Measurements from ENCODE around the gene RPRD1A. TPM values are rescaled to one million over a fixed set of nuclear protein-coding genes. Genes with fewer than 3 reads are reported as not detected.

Gene RPRD1A
- total RNA-seq, 2 experiments from 2014 or later: 33.9 to 35.1 TPM

DNA sequence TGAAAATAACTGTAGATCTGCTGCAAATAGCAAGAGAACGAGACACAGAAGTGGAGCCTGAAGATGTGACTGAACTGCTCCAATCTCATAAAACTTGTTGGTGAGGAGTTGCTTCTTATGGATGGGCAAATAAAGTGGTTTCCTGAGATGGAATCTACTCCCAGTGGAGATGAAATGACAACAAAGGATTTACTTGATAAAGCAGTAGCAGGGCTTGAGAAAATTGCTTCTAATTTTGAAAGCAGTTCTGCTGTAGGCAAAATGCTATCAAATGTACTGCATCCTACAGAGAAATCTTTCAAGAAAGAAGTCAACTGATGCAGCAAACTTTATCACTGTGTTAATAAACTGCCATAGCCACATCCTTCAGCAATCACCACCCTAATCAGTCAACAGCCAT is 44.0 kb downstream of the RPRD1A start:
- Mint-ChIP-seq H3K36me3 (ENCODE audit: low read depth) (peaks cover 15% of the 10 kb centered on the region), H3K4me1 (ENCODE audit: low read depth) (peaks cover 9% of the 10 kb centered on the region), H3K27me3 (ENCODE audit: low read depth) (no peaks in the 10 kb centered on the region), H3K27ac (no peak overlapping the region), H3K9me3 (no peaks in the 10 kb centered on the region), H3K4me3 (no peak overlapping the region)
- CTCF ChIA-PET: no interaction called here
- intact Hi-C loops (cut with micrococcal nuclease): no loop called here
- DNase-seq: no peak

DNA sequence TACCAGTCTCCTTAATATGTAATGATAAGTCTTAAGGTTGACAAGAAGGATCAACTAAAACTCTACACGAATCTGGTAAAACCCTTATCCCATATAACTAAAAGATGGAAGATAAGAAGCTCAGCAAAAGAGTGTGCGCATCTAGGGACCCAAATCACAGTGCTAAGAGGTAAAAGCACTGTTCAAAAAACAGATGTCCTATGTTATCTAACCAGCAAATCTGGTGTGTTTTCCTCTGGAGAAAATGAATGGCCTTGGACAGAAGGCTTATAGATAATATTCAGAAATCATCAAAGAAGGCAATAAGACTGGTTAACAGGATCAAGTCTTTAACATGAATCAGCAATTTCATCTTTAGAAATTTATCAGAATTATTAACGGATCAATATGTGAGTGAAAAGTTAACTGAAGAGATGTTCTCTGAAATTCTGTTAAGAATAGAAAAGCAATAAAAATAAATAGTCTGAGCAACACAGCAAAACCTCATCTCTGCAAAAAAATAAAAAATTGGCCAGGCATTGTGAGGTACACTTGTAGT is 47.1 kb downstream of the RPRD1A start:
- Mint-ChIP-seq H3K27ac (no peak overlapping the region), H3K36me3 (ENCODE audit: low read depth) (peaks cover 3% of the 10 kb centered on the region), H3K27me3 (ENCODE audit: low read depth) (no peaks in the 10 kb centered on the region), H3K4me3 (no peak overlapping the region), H3K9me3 (no peaks in the 10 kb centered on the region), H3K4me1 (ENCODE audit: low read depth) (peaks cover 4% of the 10 kb centered on the region)
- DNase-seq: no peak
- CTCF ChIA-PET: interaction anchor here (1.3 to 1.8 kb wide), 2 partner anchors 76 to 264 kb away, joined by 6 to 10 read pairs; no protein-coding TSS in a partner anchor
- intact Hi-C loops (cut with micrococcal nuclease): no loop called here

DNA sequence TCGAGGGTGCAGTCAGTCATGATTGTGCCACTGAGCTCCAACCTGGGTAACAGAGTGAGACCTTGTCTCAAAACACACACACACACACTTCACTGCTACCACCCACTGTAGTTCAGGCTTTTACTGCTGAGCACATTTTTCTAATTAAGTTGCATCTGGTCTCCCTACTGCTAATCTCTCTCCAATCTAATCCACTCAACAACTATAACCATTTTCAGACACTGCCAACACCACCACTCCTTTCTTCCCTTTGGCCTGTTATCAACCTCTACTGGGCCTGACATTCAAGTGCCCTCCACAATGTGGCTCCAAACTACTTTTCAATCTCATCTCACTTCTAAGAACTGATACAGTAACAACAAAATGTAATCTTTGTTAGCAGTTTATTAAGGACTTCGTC is 50.1 kb downstream of the RPRD1A start:
- H3K4me3 Mint-ChIP-seq: no peak overlapping the region
- no peaks in the 10 kb centered on the region for H3K36me3 Mint-ChIP-seq (ENCODE audit: low read depth)
- intact Hi-C loops (cut with micrococcal nuclease): loop anchor here (1.0 to 10.0 kb wide), 6 partner anchors 79 to 555 kb away; partner anchors contain the start of genes ELP2, MOCOS and SLC39A6
- H3K9me3 Mint-ChIP-seq: no peaks in the 10 kb centered on the region
- CTCF ChIA-PET: interaction anchor here (0.6 to 3.2 kb wide), 24 partner anchors 9 to 271 kb away, joined by 3 to 34 read pairs (median 4); no protein-coding TSS in a partner anchor
- no peak for DNase-seq
- H3K27me3 Mint-ChIP-seq (ENCODE audit: low read depth): no peaks in the 10 kb centered on the region
- no peak overlapping the region for H3K27ac Mint-ChIP-seq
- peaks cover 2% of the 10 kb centered on the region for H3K4me1 Mint-ChIP-seq (ENCODE audit: low read depth)

DNA sequence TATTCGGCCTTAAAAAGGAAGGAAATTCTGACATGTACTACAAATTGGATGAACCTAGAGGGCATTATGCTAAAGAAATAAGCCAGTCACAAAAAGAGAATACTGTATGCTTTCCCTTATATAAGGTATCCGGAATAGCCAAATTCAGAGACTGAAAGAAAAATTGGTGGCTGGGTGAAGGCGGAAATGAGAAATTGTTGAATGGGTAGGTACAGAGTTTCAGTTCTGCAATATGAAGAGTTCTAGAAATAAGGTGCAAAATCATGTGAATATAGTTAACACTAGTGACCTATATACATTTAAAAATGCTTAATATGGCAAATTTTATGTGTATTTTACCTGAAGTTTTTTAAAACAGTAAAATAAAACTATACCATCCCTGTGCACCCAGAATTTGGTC is 51.7 kb downstream of the RPRD1A start:
- Mint-ChIP-seq H3K27me3 (ENCODE audit: low read depth) (no peaks in the 10 kb centered on the region), H3K36me3 (ENCODE audit: low read depth) (no peaks in the 10 kb centered on the region), H3K9me3 (no peaks in the 10 kb centered on the region), H3K27ac (no peak overlapping the region), H3K4me1 (ENCODE audit: low read depth) (peaks cover 2% of the 10 kb centered on the region), H3K4me3 (no peak overlapping the region)
- intact Hi-C loops (cut with micrococcal nuclease): loop anchor here (10.0 kb wide), 1 partner anchor 169 kb away; the partner anchor contains the start of gene MOCOS
- no peak for DNase-seq
- CTCF ChIA-PET: interaction anchor here (1.4 kb wide), 1 partner anchor 10 kb away, joined by 4 read pairs; no protein-coding TSS in a partner anchor

DNA sequence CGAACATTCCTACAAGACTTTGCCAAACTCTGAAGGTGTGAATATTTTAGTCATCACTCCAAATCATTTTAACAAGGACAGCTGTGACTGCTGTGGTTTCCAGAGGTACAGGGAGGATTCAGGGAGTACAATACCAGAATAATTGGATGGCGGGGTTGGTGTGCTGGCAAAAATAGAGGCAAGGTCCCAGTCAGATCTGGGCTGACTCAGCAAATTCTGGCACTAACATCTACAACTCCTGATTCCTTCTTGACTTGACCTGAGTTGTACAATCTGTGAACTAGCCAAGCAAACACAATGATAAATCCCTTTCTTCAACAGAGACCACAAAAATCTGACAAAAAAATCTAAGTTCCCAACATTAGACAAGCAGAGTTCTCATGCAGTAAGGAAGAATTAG is 54.5 kb downstream of the RPRD1A start:
- Mint-ChIP-seq H3K36me3 (ENCODE audit: low read depth) (no peaks in the 10 kb centered on the region), H3K27me3 (ENCODE audit: low read depth) (no peaks in the 10 kb centered on the region), H3K4me3 (no peak overlapping the region), H3K9me3 (no peaks in the 10 kb centered on the region), H3K4me1 (ENCODE audit: low read depth) (peaks cover 2% of the 10 kb centered on the region), H3K27ac (no peak overlapping the region)
- CTCF ChIA-PET: no interaction called here
- DNase-seq: no peak
- intact Hi-C loops (cut with micrococcal nuclease): loop anchor here (10.0 kb wide), 1 partner anchor 172 kb away; the partner anchor contains the start of gene MOCOS

DNA sequence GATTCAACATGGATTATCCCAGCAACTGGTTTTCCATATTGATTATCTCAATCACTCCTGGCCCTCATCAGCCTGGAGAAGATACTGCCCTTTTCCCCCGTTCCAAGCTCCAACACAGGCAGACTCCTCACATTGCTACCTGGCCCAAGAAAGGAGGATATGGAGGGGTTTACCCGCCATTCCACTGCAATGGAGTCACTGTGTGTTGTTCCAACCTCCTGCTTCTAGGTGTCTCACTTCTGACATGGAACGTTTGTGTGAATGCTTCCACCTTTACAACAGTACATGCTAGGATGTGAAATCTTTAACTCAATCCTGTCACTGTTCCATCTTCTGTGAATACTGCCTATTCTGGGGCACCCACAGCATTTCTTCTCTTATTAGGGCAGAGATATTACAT is 58.1 kb downstream of the RPRD1A start:
- no peaks in the 10 kb centered on the region for H3K36me3 Mint-ChIP-seq (ENCODE audit: low read depth)
- CTCF ChIA-PET: no interaction called here
- no peak overlapping the region for H3K27ac Mint-ChIP-seq

DNA sequence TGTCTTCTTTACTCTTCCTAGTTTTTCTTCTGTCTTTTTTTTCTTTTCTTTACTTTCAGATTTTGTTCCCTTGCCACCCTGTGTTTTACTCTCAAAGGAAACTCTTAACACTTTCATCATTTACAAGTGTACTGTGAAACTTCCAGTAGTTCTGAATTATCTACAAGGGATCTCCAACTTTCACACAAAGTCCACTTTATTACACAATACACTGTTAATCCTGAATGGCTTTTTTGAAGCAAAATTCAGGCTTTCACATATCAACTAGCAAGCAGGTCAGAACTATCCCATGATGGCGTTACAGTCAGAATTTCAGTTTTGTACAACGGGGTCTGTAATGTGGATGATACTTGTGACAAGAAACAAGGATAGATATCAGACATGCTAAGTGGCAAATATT is 60.4 kb downstream of the RPRD1A start:
- no peak overlapping the region for H3K27ac Mint-ChIP-seq
- intact Hi-C loops (cut with micrococcal nuclease): no loop called here
- H3K4me3 Mint-ChIP-seq: no peak overlapping the region
- H3K4me1 Mint-ChIP-seq (ENCODE audit: low read depth): no peaks in the 10 kb centered on the region
- DNase-seq: no peak
- CTCF ChIA-PET: interaction anchor here (1.1 to 2.1 kb wide), 2 partner anchors 10 to 278 kb away, joined by 3 to 17 read pairs; no protein-coding TSS in a partner anchor
- no peaks in the 10 kb centered on the region for H3K9me3 Mint-ChIP-seq
- H3K27me3 Mint-ChIP-seq (ENCODE audit: low read depth): no peaks in the 10 kb centered on the region
- no peaks in the 10 kb centered on the region for H3K36me3 Mint-ChIP-seq (ENCODE audit: low read depth)

More for the DNA sequence above, 58.1 kb downstream of the RPRD1A start:
- intact Hi-C loops (cut with micrococcal nuclease): no loop called here
- Mint-ChIP-seq H3K4me1 (ENCODE audit: low read depth) (no peaks in the 10 kb centered on the region), H3K4me3 (no peak overlapping the region), H3K9me3 (no peaks in the 10 kb centered on the region), H3K27me3 (ENCODE audit: low read depth) (no peaks in the 10 kb centered on the region)
- DNase-seq: no peak

DNA sequence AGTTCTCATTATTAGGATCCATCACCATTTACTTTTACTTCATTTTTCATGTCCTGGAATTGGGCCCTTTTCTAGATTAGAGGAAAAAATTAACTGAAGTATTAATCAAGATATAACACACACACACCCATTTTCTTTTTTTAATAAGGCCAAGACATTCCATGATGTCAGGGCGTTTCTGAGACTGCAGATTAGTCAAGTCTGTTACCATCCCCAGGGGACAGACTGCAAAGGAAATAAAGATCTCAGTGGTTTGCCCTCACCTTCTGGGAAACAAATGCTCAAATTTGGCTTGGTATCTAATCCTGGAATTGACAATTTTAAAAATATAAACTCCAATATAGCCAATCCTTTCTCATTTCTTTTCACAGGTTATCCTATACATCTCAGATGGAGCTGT is 67.4 kb downstream of the RPRD1A start:
- Mint-ChIP-seq H3K36me3 (ENCODE audit: low read depth) (no peaks in the 10 kb centered on the region), H3K27ac (no peak overlapping the region), H3K4me3 (no peak overlapping the region), H3K27me3 (ENCODE audit: low read depth) (no peaks in the 10 kb centered on the region), H3K9me3 (no peaks in the 10 kb centered on the region), H3K4me1 (ENCODE audit: low read depth) (no peaks in the 10 kb centered on the region)
- DNase-seq: no peak
- intact Hi-C loops (cut with micrococcal nuclease): no loop called here
- CTCF ChIA-PET: no interaction called here

DNA sequence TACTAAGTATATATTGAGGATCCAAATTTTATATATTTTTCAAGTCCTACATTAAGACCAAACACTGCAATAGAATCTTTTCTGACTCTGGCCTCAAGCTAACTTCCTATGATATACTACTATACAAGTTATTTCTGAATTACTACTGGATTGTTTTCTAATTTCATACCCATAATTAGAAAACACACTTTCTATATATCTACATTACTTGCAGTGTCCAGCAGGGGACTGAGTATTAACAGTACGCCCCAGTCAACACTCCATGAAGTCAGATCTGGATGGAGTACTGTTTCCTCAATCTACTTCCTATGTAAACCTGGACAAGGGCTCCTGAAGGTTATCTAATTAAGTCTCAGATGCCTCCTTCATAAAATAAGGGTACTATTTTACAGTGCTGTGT is 68.4 kb downstream of the RPRD1A start:
- CTCF ChIA-PET: interaction anchor here (0.9 to 1.4 kb wide), 3 partner anchors 22 to 32 kb away, joined by 3 to 5 read pairs (median 3); no protein-coding TSS in a partner anchor
- Mint-ChIP-seq H3K27me3 (ENCODE audit: low read depth) (no peaks in the 10 kb centered on the region), H3K27ac (no peak overlapping the region), H3K4me3 (no peak overlapping the region), H3K9me3 (no peaks in the 10 kb centered on the region), H3K36me3 (ENCODE audit: low read depth) (no peaks in the 10 kb centered on the region), H3K4me1 (ENCODE audit: low read depth) (no peaks in the 10 kb centered on the region)
- no peak for DNase-seq
- intact Hi-C loops (cut with micrococcal nuclease): no loop called here

DNA sequence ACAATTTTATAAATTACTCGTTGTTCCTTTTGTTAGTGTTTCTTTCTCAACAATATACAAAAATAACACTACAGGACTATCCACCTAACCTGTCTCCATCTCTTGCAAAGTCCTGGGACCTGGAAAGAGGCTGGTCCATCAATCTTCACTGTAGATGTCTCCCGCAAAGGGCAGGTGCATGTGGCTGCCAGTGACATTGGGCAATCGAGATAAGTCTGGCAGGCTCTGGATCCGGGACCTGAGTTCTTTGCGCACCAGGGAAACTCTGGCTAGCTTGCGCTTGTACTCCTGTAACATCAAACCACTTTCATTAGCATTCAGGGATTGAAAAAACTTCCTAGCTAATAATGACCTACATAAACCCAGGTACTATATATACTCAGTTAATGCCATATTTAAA is 74.3 kb downstream of the RPRD1A start:
- intact Hi-C loops (cut with micrococcal nuclease): no loop called here
- no peaks in the 10 kb centered on the region for H3K9me3 Mint-ChIP-seq
- H3K36me3 Mint-ChIP-seq (ENCODE audit: low read depth): no peaks in the 10 kb centered on the region
- no peaks in the 10 kb centered on the region for H3K27me3 Mint-ChIP-seq (ENCODE audit: low read depth)
- no peak overlapping the region for H3K27ac Mint-ChIP-seq
- no peak for DNase-seq
- CTCF ChIA-PET: interaction anchor here (0.6 to 1.5 kb wide), 2 partner anchors 237 to 298 kb away, joined by 4 to 7 read pairs; no protein-coding TSS in a partner anchor
- no peaks in the 10 kb centered on the region for H3K4me1 Mint-ChIP-seq (ENCODE audit: low read depth)
- H3K4me3 Mint-ChIP-seq: no peak overlapping the region

DNA sequence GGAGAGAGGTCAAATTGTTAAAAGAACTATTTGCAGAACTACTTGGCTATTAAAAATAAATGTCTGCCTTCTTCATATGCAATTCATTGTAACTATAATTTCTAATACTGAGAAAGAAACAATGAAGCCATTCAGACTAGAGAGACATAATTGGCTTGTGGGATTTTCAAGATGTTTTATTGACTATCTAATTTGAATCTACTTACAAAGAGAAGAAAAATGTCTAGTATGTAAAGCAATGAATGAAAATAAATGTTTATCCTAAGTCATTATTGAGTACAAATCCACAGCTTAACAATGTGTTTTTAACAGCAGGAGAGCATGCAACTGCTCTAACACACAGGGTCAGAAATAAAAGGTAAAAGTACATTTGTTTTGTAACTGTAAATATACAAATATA is 75.7 kb downstream of the RPRD1A start:
- Mint-ChIP-seq H3K4me3 (no peak overlapping the region), H3K36me3 (ENCODE audit: low read depth) (peaks cover 4% of the 10 kb centered on the region), H3K27me3 (ENCODE audit: low read depth) (no peaks in the 10 kb centered on the region), H3K4me1 (ENCODE audit: low read depth) (no peaks in the 10 kb centered on the region), H3K9me3 (no peaks in the 10 kb centered on the region), H3K27ac (no peak overlapping the region)
- CTCF ChIA-PET: no interaction called here
- no peak for DNase-seq
- intact Hi-C loops (cut with micrococcal nuclease): no loop called here

DNA sequence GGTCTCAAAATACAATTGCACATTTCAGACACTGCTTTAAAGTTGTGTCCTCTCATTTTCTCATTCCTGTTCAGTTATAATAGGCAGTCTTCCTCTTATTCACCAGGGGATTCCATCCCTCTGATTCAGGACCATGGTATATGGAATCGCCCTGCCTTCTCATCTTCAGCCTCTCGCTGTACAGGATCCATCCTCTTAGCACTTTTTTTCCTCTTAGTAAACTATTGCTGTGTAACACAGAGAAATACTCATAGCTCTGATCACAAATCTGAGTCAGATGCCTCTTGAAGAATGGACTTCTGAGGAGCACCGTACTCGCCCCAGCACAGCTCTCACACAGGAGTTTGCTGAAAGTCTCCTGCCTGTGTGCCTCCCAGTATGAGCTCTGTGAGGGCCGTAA is 83.5 kb downstream of the RPRD1A start:
- peaks cover 44% of the 10 kb centered on the region for H3K36me3 Mint-ChIP-seq (ENCODE audit: low read depth)
- no peak for DNase-seq
- no peak overlapping the region for H3K27ac Mint-ChIP-seq
- CTCF ChIA-PET: interaction anchor here (0.6 to 1.0 kb wide), 2 partner anchors 33 to 42 kb away, joined by 4 read pairs; no protein-coding TSS in a partner anchor
- H3K9me3 Mint-ChIP-seq: peaks cover 1% of the 10 kb centered on the region
- no peaks in the 10 kb centered on the region for H3K4me1 Mint-ChIP-seq (ENCODE audit: low read depth)
- H3K4me3 Mint-ChIP-seq: no peak overlapping the region
- H3K27me3 Mint-ChIP-seq (ENCODE audit: low read depth): no peaks in the 10 kb centered on the region
- intact Hi-C loops (cut with micrococcal nuclease): no loop called here

DNA sequence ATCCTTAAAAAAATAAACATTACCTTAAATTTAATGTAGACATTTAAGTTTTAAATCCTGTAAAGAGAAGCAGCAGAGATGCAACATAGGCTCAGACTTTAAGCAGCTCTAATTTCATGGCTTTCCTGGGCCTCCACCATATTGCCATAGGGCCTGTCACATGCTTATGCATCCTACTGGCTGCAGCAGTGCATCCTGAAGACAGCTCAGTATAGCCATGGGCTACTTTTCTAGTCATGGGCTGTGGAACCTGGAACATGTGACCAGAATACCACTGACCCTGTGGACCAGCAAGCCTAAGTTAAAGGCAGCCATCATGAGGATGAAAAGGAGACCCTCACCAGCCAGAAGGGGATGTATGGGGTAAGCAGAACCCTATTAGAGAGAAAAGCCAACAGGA is 84.2 kb downstream of the RPRD1A start:
- Mint-ChIP-seq H3K4me1 (ENCODE audit: low read depth) (no peaks in the 10 kb centered on the region), H3K9me3 (peaks cover 1% of the 10 kb centered on the region), H3K27me3 (ENCODE audit: low read depth) (no peaks in the 10 kb centered on the region), H3K36me3 (ENCODE audit: low read depth) (peaks cover 51% of the 10 kb centered on the region), H3K27ac (no peak overlapping the region), H3K4me3 (no peak overlapping the region)
- no peak for DNase-seq
- CTCF ChIA-PET: no interaction called here
- intact Hi-C loops (cut with micrococcal nuclease): no loop called here
